ENCODE data around the gene JAKMIP3. TPM values are rescaled to one million over a fixed set of nuclear protein-coding genes. Genes with fewer than 3 reads are reported as not detected.

Gene JAKMIP3
- total and polyA plus RNA-seq, 9 of the 15 experiments (the other 6 are each of a cell fraction or from before 2014, with no cell fraction given): 0.04 TPM; not detected in 8

DNA sequence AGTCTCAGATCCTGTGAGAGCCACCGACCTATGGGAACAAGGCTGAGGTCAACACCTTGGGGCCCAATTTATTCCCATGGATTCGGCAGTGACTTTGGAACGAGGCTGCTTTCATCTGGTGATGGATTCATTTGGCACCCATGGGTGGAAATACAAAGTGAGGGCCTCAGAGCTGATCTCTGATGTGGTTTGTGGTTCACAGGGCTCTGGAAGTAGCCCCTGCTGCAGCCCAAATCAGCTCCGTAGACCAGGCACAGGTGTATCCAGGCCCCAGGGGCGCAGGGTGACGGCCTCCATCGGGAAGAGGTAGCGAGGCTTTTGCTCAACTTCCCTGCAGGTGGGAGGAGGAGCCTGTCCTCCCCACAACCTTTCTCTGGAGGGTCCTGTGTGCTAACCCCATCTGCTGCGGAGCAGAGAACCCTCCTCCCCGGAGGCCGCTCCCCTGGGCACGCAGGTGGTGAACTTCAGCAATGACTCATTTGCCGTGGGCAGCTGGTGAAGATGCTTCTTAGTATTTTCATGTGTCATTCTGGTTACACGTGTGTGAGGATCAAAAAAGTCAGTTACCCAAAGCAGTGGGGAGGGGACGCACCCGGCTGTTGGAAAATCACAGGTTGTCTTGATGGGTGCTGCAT, 7.5 kb upstream of the JAKMIP3 start (continued):
- no peak for TF ChIP-seq ARID2 (IDR thresholded peaks at IDR 0.05)

DNA sequence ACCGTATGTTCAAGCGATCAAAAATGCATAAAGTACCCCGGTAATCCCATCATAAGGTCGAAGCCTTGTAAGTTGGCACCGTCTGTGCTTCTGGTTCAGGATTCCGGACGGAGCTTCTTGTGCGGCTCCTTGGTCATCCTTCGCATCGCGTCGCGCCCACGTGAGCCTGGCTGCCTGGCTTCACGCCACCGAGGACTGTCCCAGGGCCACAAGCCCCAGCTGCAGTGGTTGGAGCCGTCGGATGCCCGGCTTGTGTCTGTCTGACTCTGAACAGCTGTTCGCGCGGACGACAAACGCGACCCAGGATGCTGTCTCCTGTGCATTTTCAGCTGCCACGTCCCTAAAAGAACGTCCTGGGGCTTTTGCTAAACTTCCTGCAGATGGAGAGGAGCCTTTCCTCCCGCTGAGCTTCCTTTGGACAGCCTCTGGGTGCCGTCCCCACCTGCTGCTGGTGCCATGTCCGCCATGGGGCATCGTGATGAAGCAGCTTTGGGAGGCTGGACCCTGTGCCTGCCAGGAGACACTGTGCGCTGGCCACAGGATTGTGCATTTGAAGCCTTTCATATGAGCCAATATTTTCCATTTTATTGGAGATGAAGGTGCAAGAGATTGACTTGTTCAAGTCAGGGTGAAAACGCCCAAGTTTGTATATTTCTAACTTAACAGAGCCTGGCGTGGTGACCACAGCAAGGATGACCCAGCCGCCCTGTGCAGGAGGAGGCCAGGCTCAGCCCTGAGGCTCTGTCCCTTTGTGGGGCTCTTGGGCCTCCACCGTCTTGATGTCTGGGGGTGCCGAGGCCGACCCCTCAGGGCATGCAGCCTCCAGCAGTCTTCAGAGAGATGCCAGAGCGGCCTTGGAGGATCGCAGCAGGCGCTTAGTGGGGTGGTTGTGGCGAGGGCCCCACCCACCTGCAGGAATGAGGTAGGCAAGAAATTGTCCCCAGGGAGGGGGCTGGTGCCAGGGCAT, 6.7 kb upstream of the JAKMIP3 start:
- Histone ChIP-seq H3K9me3 (replicated peaks; ENCODE audit: control insufficient read depth, insufficient read depth, low read depth, low read length) (no peaks in the 10 kb centered on the region), H3K4me3 (no peak overlapping the region), H3K27ac (ENCODE audit: extremely low read depth, low read depth, low read length) (no peak overlapping the region), H3K9me1 (ENCODE audit: control insufficient read depth, insufficient read depth, low read length) (no peaks in the 10 kb centered on the region), H3K36me3 (ENCODE audit: control insufficient read depth, insufficient read depth, low read length) (no peaks in the 10 kb centered on the region), H4K20me1 (replicated peaks; ENCODE audit: control insufficient read depth, insufficient read depth, low read length) (no peaks in the 10 kb centered on the region; the same call in none of the 2 replicates), H3K4me1 (replicated peaks in 1 of 2; ENCODE audit: control insufficient read depth in 2 of 2, insufficient read depth in 2 of 2, low read length in 2 of 2) (peaks cover 0 to under 1% of the 10 kb centered on the region in 2 experiments; a peak in 2 of 5 replicates), H3K79me2 (ENCODE audit: control insufficient read depth, insufficient read depth, low read length) (no peaks in the 10 kb centered on the region), H3K4me2 (ENCODE audit: insufficient read depth, low read length) (no peak overlapping the region), H3K27me3 (ENCODE audit: control insufficient read depth in 2 of 2, insufficient read depth in 2 of 2, low read length in 2 of 2) (peaks cover 7 to 80% of the 10 kb centered on the region in 2 experiments), H2AFZ (ENCODE audit: low read depth, low read length) (no peak overlapping the region), H3K9ac (ENCODE audit: insufficient read depth in 1 of 2, low read depth in 2 of 2, low read length in 2 of 2) (no peak overlapping the region)
- ATAC-seq: no peak
- FAIRE-seq: no peak
- POLR2A ChIA-PET: no interaction called here
- intact Hi-C loops (cut with micrococcal nuclease): no loop called here
- BruUV-seq (replicated peaks): no TSS peak
- CTCF ChIA-PET (ENCODE audit: low intra/inter-chr PET ratio): no interaction called here
- in situ Hi-C loops (cut with MboI): no loop called here
- no peak for DNase-seq (ENCODE audit: extremely low read depth in 1 of 4, low spot score in 3 of 4)
- no peak for TF ChIP-seq BMI1 (IDR thresholded peaks at IDR 0.05; ENCODE audit: low read length)
- TF ChIP-seq MYNN (IDR thresholded peaks at IDR 0.05): no peak
- no peak for TF ChIP-seq MYNN (CRISPR knock-in tag; IDR thresholded peaks at IDR 0.05)
- TF ChIP-seq ZNF316 (IDR thresholded peaks at IDR 0.05): no peak
- no peak for TF ChIP-seq SMARCC2 (IDR thresholded peaks at IDR 0.05; ENCODE audit: low read depth)
- no peak for TF ChIP-seq HNRNPL (IDR thresholded peaks at IDR 0.05; ENCODE audit: low read depth, low read length)
- TF ChIP-seq, protein P1, sequence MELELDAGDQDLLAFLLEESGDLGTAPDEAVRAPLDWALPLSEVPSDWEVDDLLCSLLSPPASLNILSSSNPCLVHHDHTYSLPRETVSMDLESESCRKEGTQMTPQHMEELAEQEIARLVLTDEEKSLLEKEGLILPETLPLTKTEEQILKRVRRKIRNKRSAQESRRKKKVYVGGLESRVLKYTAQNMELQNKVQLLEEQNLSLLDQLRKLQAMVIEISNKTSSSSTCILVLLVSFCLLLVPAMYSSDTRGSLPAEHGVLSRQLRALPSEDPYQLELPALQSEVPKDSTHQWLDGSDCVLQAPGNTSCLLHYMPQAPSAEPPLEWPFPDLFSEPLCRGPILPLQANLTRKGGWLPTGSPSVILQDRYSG (tag; conservative IDR thresholded peaks at IDR 0.05; ENCODE audit: low read depth): no peak
- no peak for TF ChIP-seq TAF9B (IDR thresholded peaks at IDR 0.05; ENCODE audit: partially characterized antibody)
- TF ChIP-seq, protein P2, sequence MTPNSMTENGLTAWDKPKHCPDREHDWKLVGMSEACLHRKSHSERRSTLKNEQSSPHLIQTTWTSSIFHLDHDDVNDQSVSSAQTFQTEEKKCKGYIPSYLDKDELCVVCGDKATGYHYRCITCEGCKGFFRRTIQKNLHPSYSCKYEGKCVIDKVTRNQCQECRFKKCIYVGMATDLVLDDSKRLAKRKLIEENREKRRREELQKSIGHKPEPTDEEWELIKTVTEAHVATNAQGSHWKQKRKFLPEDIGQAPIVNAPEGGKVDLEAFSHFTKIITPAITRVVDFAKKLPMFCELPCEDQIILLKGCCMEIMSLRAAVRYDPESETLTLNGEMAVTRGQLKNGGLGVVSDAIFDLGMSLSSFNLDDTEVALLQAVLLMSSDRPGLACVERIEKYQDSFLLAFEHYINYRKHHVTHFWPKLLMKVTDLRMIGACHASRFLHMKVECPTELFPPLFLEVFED (CRISPR knock-in tag; conservative IDR thresholded peaks at IDR 0.05): no peak
- WGBS (ENCODE audit: insufficient coverage, low coverage, missing lambda C conversion rate): 4% methylated on average over 30 of the region's 42 CpGs

All from K562 (cell line).